NCI-H446 (cell line): Measurements from ENCODE around the gene EML4.
A peak's percentile ranks its signal among the peaks of the same experiment; 100 is the strongest.

Experiments
- DNase-seq, 2 experiments: peaks; one replicate each; lab custom pipeline; 2025; lab: John Stamatoyannopoulos, UW

The EML4 gene

GRCh38 chr2:42225573-42225972 is 56.4 kb downstream of the EML4 start:
- DNase-seq, result no peak

GRCh38 chr2:42227491-42227890 is 58.3 kb downstream of the EML4 start:
- no peak for DNase-seq

GRCh38 chr2:42228101-42228500 is 58.9 kb downstream of the EML4 start:
- DNase-seq, result no peak

GRCh38 chr2:42229949-42230348 is 60.8 kb downstream of the EML4 start:
- DNase-seq, result no peak

- no peak for DNase-seq
These were observed 61.7 kb downstream of the EML4 start for GRCh38 chr2:42230891-42231290.

- no peak for DNase-seq
These were observed 62.9 kb downstream of the EML4 start for GRCh38 chr2:42232024-42232423.

GRCh38 chr2:42233976-42234441 is 64.9 kb downstream of the EML4 start:
- DNase-seq, result no peak

GRCh38 chr2:42236911-42237310 is 67.8 kb downstream of the EML4 start:
- DNase-seq, result no peak

- peak in 1 of 2 experiments; percentile 22 for DNase-seq
These were observed 69.6 kb downstream of the EML4 start for GRCh38 chr2:42238644-42239288.

GRCh38 chr2:42239289-42239661 is 70.1 kb downstream of the EML4 start:
- DNase-seq, result no peak

- no peak for DNase-seq
These were observed 70.7 kb downstream of the EML4 start for GRCh38 chr2:42239811-42240210.

- DNase-seq, result no peak
These were observed 72.4 kb downstream of the EML4 start for GRCh38 chr2:42241517-42241916.

GRCh38 chr2:42243297-42243696 is 74.1 kb downstream of the EML4 start:
- no peak for DNase-seq

GRCh38 chr2:42244520-42244919 is 75.4 kb downstream of the EML4 start:
- no peak for DNase-seq

- no peak for DNase-seq
These were observed 76.2 kb downstream of the EML4 start for GRCh38 chr2:42245396-42245795.

- DNase-seq, result no peak
These were observed 77.4 kb downstream of the EML4 start for GRCh38 chr2:42246562-42246961.

- no peak for DNase-seq
These were observed 79.7 kb downstream of the EML4 start for GRCh38 chr2:42248846-42249245.

GRCh38 chr2:42249284-42249683 is 80.1 kb downstream of the EML4 start:
- DNase-seq, result no peak

- peak in 1 of 2 experiments; percentile 40 for DNase-seq
These were observed 80.7 kb downstream of the EML4 start for GRCh38 chr2:42249887-42250286.

GRCh38 chr2:42250925-42251324 is 81.8 kb downstream of the EML4 start:
- DNase-seq, result no peak

GRCh38 chr2:42252464-42252863 is 83.3 kb downstream of the EML4 start:
- no peak for DNase-seq

GRCh38 chr2:42254186-42254895 is 85.2 kb downstream of the EML4 start:
- no peak for DNase-seq

GRCh38 chr2:42256505-42256904 is 87.4 kb downstream of the EML4 start:
- no peak for DNase-seq
